Activated CD4-positive, alpha-beta T cell treated with anti-CD3 and anti-CD28 coated beads, Interleukin-2, amount 50 U/mL, for 24 hours (primary cell): Measurements from ENCODE around the gene MKLN1.
"Not testable (repeated sequence)": the region's sequence is repeated elsewhere in the genome, so short reads cannot be mapped to it uniquely, and the experiment has no call there.

Experiments
- DNase-seq, 2 donors: peaks; one replicate each; pipeline ENCODE4 v3.0.0-alpha.2; 2020; ENCODE audit warnings: low read depth in 1 of 2, low spot score in 1 of 2

The MKLN1 gene

DNA sequence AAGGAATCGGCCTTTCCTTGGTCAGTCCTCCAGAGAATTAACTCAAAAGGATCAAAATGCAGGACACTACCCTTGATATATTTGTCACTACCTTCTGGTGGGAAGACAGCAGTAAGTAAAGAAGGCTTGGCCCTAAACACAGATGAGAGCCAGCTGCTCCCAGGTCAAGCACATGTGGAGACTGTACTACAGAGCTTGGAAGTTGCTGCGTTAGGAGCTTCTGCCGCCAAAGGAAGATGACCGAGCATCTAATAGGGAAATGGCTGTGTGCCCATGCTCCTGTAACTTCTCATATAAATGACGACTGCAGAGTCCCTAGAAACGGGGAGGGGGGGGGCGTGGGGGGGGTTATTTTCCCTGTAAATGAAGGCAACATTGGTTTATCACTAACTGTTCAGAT, 169.8 kb downstream of the MKLN1 start:
- no peak for DNase-seq

DNA sequence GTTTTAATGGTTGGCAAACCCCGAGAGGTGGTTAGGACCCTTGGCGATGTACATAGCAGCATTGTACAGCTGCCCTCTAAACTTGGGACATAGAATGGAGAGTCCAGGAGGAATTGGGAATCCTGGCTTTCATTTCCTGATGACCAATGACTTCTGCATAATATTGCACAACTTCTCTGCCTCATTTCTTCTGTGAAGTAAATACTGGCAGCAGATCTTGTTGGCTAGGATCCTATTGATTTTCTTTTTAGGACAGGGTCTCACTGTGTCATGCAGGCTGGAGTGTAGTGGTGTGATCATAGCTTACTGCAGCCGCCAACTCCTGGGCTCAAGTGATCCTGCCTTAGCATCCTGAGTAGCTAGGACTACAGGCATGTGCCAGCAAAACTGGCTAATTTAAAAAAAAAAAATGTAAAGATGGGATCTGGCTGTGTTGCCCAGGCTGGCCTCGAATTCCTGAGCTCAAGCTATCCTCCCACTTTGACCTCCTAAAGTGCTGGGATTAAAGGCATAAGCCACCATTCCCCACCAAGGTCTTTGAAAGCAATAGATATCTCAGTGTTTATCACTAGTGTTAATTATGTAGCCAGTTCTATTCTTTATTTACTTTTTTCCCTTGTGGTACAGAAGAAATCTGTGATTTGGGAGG, 170.7 kb downstream of the MKLN1 start:
- DNase-seq, result no peak

DNA sequence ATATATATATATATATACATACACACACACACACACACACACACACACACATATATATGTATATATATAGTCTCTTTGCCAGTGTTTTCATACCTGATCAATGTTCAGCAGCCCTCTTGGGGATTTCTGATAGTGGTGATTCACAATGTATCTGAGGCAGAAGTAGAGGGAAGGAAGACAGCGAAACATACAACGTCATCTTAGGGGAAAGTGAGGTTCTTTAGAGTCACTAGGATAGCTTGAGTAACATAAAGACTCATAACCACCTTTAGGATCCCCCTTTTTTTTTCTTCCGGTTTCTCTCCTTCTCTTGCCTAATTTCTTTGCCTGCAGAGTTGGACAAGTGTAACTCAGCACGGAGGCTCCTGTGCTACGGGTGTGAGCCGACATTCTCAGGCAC, 172.1 kb downstream of the MKLN1 start:
- DNase-seq, result no peak

DNA sequence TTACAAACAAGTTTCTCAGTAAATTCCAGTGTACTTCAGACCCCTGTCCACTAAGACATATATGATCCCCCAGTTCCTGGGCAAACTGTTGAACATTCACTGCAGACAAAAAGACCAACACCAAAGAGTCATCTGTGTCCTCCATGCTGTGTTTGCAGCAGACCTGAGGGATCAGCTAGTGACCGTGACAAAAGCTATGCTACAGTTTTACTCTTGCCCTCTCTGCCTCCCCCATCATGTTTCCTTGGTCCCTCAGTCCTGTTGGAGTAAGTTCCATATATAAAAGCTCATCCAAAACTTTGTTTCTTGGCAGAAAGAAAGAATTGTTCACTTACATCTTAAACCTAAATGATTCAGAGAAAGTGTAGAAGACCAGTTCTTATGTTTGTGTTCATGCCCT, 172.7 kb downstream of the MKLN1 start:
- DNase-seq, result no peak

DNA sequence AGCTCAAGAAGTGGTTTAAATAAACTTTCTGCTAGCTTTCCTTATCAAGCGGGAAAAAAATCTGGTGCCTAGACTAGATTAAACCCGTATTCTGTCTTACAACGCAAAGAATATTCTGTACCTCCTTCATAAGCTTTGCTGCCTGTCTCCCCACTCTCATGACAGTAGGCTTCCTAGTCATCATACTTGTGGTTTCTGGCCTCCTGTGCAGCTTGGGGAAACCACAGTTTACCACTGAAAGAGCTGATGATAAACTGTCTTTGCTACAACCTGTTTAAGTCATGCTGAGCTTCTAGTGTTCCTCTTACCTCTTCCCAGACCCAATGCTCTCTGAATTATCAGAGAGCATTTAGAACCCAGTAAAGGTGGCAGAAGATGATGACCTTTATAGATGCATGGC, 173.7 kb downstream of the MKLN1 start:
- peak in 1 of 2 donors; percentile 52 for DNase-seq

DNA sequence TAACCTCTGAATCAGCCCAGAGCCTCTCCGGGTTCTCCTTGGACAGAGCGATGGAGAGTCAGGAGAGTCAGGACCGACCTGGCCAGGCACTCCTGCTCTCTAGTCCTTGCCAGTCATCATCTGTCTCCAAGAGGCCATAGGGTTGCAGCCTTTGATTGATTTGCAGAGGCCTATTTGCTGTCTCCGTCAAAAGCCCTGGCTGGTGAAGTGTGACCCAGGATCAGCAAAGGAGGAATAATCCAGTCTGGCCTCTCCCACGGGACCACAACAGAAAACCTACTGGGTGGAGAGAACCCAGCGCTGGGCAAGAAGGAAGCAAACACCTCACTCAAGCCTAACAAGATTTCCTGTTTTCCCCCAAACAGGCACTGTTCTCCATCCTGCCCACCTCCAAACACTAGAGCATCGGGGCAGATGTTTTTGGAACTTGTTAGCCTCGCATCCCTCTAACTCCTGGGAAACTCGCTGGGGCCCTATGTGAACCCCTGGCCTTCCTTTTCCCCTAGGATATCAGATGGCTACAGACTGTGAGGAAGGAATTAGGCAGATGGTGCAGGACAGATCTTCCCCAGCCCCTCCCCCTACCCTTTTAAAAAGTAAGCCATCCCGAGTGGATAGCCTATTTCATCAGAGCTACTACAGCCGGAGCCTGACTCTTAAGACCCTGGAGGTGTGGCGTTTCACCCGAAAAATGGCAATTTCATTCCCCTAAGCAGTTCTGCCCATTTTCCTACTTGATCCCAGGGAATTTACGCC, 174.4 kb downstream of the MKLN1 start:
- no peak for DNase-seq

DNA sequence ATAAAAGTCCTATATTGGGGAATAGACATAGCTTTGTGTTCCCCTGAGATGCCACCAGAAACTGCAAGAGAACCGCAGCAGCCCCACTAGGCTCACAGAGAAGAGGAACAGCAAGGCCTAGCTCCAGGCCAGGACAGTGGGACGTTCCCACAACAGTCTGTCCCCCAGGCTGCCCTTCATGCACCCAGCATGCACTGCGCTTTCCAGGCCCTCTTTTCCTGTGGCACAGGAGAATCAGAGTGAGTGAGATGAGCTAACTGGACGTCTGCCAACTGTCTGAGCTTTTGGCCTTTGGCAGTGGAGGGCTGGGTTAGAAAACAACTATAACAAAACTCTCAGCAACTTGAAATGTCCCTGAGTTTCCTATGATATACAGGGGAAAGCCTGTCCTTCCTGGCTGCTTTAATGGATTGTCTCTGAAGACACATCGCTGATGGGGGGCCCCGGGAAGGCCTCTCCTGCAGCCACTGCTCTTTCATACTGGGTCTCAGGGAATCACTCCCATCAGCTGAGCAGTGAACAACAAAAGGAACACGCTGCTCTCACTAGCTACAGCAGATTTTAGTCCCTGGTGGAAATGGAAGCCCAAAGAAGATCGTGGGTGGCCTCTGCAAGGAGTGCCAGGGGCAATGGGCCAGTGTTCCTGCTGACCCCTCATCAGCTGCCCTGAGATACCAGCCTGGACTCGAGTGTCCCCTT, 175.3 kb downstream of the MKLN1 start:
- DNase-seq, result no peak

DNA sequence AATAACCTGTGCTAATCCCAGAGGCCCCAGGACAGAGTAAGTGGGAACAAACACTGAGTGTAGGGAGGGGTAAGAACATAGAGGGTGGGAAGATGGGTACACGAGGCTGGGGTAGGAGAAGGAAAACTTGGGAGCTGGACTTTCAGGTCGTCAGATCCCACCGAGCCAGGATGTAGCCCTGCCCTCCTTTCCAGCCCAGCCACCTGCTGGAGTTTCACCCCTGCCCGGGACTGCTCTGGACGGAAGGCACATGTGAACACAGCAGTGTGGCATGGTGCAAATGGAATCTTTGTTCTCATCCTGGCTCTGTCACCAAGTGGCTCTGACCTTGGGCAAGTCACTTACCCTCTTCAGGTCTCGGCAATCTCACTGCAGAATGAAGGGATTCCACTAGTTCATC, 176.0 kb downstream of the MKLN1 start:
- no peak for DNase-seq

DNA sequence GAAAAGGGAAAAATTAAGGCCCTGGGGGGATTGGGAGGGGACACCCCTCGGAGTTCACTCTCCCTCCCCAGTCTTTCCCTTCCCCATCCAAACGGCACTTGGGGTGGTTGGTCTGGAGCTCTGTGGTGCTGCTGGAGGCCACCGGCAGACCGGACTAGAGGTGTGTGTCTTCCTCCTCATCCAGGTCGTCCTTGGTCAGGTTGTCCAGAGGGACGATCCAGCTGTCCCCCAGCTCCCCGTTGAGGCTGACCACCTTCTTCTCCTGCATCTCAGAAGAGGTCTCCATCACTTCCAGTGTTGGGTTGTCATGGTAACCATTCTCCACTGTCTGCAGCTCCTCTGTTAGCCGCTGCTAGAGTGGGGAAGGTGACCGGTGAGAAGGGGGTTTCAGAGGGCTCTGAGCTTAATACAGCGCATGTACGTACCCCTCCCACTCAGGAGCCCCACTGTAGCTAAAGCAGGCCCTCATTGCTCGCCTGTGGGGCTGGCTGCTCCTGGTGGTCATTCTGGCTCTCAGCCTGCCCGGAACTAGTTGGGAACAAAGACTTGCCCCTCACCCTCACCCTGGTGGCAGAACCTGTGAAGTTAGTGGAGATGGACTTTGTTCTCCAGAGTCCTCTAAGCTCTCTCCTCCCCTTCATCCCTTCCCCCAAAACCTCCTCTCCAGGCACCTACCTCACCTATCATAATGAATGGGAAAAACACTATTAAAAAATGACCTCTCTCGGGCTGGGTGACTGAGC, 176.7 kb downstream of the MKLN1 start:
- DNase-seq, result no peak

DNA sequence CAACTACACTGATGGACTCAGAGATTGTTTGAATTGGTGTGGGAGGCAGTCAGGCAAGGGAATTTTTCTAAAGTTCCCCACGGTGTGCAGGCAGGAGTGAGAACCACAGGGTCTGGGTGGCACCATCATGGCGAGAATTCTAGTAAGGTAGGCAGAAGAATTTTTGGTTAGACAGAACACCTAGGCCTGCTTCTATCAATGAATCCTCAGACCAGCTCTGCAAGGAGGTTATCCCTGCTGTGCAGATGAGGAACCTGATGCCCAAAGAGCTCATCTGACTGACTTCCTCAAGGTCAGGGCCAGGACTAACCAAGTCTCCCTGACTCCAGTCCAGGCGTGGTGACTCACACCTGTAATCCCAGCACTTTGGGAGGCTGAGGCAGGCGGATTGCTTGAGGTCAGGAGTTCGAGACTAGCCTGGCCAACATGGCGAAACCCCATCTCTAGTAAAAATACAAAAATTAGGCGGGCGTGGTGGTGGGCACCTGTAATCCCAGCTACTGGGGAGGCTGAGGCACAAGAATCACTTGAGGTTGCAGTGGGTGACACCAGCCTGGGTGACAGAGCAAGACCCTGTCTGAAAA, 177.5 kb downstream of the MKLN1 start:
- not testable (repeated sequence) for DNase-seq

DNA sequence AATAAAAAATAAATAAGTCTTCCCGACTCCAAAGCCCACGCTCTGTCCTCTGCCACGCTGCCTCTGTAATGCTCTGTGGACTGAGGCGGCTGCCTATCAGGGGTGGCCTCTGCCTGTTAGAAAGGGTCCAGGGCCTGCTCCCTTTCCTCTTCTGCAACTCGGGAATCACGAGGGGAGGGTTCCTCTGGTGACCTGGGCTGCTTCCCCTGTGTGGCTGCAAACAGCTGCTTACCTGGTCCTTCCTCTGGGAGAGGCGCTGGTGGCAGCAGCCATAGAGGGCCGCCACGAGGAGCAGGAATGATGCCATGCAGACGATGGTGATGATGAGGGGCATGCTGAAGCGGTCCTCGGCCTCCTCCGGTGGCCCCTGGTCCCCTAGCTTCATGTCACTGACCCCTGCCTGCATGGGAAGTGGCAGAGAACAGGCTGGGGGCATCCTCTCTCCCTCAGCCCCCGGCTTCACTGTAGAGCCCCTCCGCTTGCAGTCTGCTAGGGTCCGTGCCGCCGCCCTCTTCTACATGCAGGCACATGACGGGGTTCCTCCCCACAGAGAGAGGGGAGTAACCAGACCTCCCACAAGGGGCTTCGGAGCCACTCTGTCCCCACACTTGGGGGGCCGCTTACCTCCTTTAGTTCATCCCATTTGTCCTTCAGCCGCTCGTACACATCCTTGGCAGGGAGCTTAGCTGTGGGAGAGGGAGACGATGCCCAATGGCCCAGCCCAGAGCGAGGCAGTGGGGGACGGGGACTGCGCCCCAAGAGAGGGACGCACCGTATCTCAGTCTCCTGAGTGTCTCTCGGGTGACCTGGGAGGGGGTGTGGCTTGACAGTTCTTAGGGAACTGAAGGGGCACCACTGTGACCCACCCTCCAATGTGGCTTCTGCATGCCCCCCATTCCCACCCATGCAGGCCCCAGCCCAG, 178.2 kb downstream of the MKLN1 start:
- DNase-seq, result no peak

DNA sequence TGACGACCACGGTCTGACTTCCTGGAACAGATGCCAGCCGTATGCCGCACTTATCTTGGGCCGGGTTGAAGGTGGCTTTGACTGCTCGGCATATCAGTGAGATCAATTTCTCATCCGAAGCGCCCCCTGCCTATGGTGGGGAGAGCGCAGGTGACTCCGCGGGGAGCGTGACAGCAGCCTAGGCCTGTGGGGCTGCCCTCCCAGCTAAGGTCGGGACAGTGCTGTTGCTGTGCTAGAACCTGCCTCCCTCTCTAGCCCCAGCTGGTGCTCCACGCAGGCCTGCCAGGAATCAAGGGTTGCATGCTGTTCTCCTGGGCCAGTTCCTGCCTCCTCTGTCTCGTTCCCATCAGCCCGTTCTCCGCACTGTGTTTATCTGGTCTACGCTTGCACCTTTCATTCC, 178.9 kb downstream of the MKLN1 start:
- no peak for DNase-seq

DNA sequence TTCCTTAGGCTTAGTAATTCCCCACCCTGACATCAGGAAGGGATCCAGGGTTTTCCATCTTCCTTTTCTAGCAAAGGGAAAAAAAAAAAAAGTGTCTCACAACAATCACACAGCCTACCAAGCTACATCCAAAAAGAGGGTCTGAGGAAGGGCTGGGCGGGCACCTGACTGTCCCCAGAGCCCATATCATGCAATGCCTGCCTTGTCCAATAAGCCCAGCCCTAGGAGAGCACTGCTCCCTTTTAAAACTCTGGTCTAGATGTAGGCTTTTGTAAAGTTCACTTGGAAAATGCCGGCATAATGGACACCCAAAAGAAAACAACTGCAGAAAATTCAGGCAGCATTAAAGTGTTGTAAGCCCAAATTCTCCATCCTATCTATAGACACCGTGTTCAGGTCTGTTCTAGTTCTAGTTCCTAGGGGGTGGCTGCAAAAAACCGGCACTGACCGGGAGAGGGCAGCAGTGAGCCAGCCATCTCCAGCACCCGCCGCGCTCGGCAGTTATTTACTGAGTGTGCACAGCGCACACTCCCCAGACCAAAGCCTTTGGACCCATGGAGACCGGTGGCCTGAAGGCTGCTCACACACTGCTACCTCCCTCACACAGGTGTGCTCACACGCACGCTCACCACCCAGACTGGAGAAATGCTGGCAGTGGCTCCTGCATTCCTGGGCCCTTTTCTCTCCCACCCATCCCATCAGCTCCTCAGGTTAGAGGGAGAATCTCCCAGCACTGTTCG, 180.1 kb downstream of the MKLN1 start:
- peak; percentile 67 to 75 for DNase-seq

DNA sequence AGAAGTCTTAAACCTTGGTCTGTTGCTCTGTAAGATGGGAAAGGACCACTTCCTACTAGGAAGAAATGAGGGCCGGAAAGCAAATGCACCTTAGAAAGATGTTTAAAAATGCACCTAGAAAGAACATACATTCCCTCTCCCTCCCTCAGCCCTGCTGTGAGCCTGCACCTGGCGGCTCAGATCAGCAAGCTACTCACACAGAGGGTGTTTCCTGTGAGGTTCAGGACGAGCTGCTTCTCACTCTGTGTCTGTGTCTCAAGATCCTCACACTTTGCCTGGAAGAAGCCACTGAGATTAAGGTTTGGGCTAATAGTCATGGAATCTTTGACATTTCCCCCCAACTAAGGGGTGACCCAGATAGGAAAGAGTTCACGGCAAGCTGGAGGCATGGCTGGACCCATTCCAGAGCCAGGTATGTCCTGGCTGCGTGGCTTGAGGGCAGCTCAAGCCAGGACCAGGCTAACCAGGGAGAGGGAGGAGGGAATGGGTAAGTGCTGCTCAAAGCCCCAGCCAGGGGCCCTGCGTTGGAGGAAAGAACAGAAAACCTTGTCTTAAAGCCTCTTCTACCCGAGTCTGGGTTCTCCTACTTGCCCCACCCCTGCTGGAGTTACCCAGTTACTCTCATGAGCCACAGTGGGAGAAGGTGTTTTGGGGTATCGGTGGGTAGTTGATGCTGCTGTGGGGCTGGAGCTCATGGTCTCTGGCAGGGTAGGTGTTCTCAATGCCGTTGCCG, 181.2 kb downstream of the MKLN1 start:
- no peak for DNase-seq

DNA sequence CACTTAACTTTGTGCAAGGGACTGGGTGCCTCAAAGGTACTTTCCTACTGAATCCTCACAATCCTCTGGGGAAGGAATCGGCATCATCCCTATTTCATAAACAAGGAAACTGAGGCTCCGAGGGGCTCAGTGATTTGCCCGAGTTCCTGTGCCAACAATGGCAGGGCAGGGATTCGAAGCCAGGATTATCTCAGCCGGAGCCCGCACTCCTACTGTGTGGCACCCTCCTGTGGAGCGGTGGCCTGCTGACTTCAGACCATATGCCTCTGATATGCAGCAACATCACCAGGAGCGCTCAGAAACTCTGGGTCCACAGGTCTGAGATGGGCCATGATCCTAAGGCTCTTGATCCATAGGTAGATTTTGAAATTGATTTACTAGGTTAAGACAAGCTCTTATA, 182.1 kb downstream of the MKLN1 start:
- DNase-seq, result no peak

DNA sequence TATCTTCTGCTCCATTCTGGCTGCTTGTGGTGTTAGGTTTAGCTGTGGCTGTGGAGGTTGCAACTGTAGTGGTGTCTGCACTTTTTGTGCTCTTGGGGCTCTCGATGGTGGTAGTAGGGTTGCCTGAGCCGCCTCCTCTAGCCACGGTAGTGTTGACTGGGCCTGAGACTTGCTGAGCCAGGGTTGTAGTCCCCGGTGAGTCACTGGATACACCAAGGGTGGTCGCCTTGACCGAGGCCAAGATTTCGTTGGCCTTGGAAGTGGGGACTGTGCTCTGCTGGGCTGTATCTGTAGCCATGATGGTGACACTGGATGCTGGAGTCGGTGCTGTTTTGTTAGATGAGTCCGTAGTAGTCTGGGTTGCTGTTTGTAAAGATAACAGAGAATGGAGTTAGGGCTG, 183.4 kb downstream of the MKLN1 start:
- no peak for DNase-seq

DNA sequence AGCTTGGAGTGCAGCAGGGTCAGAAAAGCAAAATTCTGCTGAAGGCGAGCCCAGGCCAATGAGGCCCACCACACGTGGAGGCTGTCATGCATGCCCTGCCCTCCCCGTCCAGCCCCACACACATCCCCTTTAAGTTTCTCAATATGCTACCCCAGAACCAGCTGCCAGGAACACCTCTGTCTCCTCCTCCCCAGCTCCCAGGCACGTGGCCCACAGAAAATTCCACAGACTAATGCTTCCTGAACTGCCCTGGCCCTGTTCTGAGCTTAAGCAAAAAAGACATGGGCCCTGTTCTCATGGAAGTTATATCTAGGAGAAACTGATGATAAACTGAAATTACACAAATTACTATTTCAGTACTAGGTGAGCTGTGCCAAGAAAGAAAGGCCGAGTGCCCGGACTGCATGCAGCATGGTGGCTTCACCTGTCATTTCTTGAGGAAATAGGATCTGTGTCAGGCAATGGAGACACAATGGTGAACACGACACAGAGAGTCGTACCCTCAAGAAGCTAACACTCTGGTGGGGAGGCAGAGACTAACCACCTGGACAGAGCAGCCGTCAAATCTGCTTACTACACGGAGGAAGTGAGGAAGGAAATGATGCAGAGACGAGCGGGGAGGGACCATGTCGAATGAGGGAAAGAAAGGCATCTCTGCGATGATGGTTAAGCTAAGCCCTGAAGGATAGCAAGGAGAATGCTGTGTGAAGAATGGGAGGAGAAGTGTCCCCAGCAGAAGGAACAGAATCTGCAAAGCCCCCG, 184.3 kb downstream of the MKLN1 start:
- DNase-seq, result no peak
